ENCODE results near the gene EXOC3L1.

Gene EXOC3L1

GRCh38 chr16:67161595-67162058 lies 28.3 kb downstream of the EXOC3L1 start:
- no peak overlapping the region for H3K4me3 ChIP-seq (replicated peaks; ENCODE audit: insufficient read depth, low read length)
- DNase-seq (ENCODE audit: low read depth in 1 of 2, low spot score in 1 of 2) = no peak
- H3K27me3 ChIP-seq (ENCODE audit: insufficient read depth, poor library complexity, severe bottlenecking) = peaks cover 38% of the 10 kb centered on the region
- no peak overlapping the region for H3K27ac ChIP-seq (replicated peaks)
- TF ChIP-seq CTCF (IDR thresholded peaks at IDR 0.05; ENCODE audit: insufficient read depth, low read length) = no peak
- TF ChIP-seq POLR2AphosphoS5 (IDR thresholded peaks at IDR 0.05; ENCODE audit: low read depth) = no peak
- no peak for TF ChIP-seq SPI1 (IDR thresholded peaks at IDR 0.05; ENCODE audit: borderline replicate concordance, low read depth)
- no peak for TF ChIP-seq GABPA (IDR thresholded peaks at IDR 0.05; ENCODE audit: low read depth)
- TF ChIP-seq, protein P1, sequence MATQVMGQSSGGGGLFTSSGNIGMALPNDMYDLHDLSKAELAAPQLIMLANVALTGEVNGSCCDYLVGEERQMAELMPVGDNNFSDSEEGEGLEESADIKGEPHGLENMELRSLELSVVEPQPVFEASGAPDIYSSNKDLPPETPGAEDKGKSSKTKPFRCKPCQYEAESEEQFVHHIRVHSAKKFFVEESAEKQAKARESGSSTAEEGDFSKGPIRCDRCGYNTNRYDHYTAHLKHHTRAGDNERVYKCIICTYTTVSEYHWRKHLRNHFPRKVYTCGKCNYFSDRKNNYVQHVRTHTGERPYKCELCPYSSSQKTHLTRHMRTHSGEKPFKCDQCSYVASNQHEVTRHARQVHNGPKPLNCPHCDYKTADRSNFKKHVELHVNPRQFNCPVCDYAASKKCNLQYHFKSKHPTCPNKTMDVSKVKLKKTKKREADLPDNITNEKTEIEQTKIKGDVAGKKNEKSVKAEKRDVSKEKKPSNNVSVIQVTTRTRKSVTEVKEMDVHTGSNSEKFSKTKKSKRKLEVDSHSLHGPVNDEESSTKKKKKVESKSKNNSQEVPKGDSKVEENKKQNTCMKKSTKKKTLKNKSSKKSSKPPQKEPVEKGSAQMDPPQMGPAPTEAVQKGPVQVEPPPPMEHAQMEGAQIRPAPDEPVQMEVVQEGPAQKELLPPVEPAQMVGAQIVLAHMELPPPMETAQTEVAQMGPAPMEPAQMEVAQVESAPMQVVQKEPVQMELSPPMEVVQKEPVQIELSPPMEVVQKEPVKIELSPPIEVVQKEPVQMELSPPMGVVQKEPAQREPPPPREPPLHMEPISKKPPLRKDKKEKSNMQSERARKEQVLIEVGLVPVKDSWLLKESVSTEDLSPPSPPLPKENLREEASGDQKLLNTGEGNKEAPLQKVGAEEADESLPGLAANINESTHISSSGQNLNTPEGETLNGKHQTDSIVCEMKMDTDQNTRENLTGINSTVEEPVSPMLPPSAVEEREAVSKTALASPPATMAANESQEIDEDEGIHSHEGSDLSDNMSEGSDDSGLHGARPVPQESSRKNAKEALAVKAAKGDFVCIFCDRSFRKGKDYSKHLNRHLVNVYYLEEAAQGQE (IDR thresholded peaks at IDR 0.05; ENCODE audit: insufficient replicate concordance, low read depth) = no peak

DNA sequence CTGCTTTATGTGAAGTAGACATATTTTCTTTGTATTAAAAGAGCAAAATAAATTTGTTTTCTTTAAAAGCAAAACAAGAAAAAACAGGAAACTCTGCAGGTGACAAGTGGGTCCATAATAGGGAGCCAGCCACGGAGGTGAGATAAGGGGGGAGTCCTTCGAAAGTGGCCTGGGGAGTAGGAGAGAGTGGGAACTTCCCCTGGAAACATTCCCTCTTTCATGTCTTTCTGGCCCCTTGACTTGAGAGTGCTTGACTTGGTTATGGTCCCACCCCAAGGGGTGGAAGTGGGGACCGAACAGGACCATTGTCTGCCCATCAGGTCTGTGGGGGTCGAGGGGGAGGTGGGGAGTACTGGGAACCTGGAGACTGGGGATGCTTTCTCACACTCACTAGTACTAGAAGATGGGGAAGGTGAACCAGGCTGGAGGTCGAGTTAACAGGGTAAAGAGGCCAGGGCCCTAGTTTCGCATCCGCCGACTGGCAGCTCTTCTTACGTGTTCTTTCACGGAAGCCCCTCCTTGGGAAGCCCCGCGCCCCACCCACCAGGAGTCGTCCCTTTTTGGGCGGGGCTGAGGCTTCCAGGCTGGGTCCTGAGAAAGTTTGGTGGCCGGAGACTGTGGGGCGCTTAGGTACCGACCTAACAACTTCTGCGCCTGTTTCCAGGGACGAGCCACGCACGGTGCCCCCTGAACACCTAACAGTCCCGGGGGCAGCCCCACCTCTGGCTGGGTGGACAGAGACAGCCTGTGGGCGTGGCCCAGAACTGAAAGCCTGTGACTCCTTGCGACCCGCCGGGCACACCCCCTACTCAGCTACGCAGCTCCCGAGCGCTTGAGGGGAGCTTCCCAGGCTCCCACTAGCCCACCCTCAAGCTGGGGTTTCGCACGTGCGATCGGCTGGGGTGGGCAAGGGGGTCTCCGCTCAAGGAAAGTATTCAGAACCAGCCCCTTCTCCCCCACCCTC lies 31.0 kb downstream of the EXOC3L1 start:
- Histone ChIP-seq H3K4me3 (replicated peaks; ENCODE audit: insufficient read depth, low read length) (peak overlapping the region; percentile 95), H3K27me3 (ENCODE audit: insufficient read depth, poor library complexity, severe bottlenecking) (peaks cover 18% of the 10 kb centered on the region), H3K27ac (replicated peaks) (peak overlapping the region; percentile 44; the same call in 1 of the 2 replicates)
- no peak for TF ChIP-seq CTCF (IDR thresholded peaks at IDR 0.05; ENCODE audit: insufficient read depth, low read length)
- no peak for TF ChIP-seq POLR2AphosphoS5 (IDR thresholded peaks at IDR 0.05; ENCODE audit: low read depth)
- no peak for TF ChIP-seq SPI1 (IDR thresholded peaks at IDR 0.05; ENCODE audit: borderline replicate concordance, low read depth)
- TF ChIP-seq, protein P1 (IDR thresholded peaks at IDR 0.05; ENCODE audit: insufficient replicate concordance, low read depth) = no peak
- DNase-seq (ENCODE audit: low read depth in 1 of 2, low spot score in 1 of 2) = no peak

DNA sequence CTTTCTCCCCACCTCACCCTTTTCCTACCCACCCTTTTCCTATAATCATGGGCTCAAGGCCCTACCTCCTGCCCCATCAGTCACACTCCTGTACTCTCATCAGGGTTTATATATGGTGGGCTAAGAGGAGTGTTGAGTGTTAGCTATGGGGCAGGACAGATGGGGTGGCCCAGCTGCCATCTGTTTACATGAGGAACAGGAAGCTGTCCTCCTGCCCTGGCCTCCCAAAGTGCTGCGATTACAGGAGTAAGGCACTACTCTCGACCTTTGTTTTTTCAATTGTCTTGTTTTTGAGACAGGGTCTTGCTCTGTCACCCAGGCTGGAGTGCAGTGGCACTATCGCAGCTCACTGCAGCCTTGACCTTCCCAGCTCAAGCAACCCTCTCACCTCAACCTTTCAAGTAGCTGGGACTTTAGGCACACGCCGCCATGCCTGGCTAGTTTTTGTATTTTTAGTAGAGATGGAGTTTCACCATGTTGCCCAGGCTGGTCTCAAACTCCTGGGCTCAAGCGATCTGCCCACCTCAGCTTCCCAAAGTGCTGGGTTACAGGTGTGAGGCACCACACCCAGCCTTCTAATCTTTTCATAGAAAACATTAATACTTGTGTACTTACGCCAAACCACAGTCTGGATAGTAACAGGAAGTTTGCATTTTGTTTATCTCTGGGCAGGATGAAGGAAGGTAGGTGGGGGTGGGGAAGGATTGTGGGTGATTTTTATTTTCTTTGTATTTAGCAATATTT lies 31.9 kb downstream of the EXOC3L1 start:
- H3K27ac ChIP-seq (replicated peaks) = no peak overlapping the region
- DNase-seq (ENCODE audit: low read depth in 1 of 2, low spot score in 1 of 2) = no peak
- no peak for TF ChIP-seq POLR2AphosphoS5 (IDR thresholded peaks at IDR 0.05; ENCODE audit: low read depth)
- TF ChIP-seq, protein P1 (IDR thresholded peaks at IDR 0.05; ENCODE audit: insufficient replicate concordance, low read depth) = no peak
- TF ChIP-seq CTCF (IDR thresholded peaks at IDR 0.05; ENCODE audit: insufficient read depth, low read length) = no peak
- no peak for TF ChIP-seq GABPA (IDR thresholded peaks at IDR 0.05; ENCODE audit: low read depth)
- TF ChIP-seq SPI1 (IDR thresholded peaks at IDR 0.05; ENCODE audit: borderline replicate concordance, low read depth) = no peak
- H3K27me3 ChIP-seq (ENCODE audit: insufficient read depth, poor library complexity, severe bottlenecking) = peaks cover 10% of the 10 kb centered on the region
- no peak overlapping the region for H3K4me3 ChIP-seq (replicated peaks; ENCODE audit: insufficient read depth, low read length)

Data from HL-60 (cell line).